Measurements from ENCODE around the gene SRSF9. TPM values are rescaled to one million over a fixed set of nuclear protein-coding genes. Genes with fewer than 3 reads are reported as not detected.

The SRSF9 gene
- polyA plus RNA-seq, 1 donor from 2014 or later = 289 TPM

DNA sequence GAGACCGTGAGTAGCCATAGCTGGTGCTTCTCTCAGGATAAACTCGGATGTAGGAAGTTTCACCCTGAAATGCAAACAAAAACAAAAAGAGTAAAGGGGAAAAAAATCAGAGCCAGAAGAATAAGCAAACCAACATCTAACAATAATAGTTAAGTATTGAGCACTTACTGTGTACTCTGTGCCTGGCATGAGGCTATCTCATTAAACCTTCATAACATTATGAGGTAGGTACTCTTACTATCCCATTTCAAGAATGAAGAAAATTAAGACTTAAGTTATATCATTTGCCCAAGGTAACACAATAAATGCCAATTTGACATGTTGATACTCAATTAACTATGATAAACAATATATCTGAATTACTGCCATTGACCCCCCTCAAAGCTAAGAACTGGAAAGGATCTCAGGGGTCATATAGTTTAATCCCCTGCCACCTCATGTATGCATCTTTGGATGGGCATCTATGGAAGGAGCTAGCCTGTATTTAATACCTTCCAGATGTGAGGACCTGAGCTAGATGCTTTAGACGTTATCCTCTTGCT is 7.4 kb downstream of the SRSF9 start:
- Histone ChIP-seq H3F3A (ENCODE audit: insufficient read depth, low read length, poor library complexity, severe bottlenecking) (no peaks in the 10 kb centered on the region), H3K4me3 (ENCODE audit: low read length) (no peak overlapping the region), H2AFZ (ENCODE audit: low read depth, low read length) (no peak overlapping the region), H3K79me2 (replicated peaks; ENCODE audit: insufficient read depth, low read length) (peaks cover 29% of the 10 kb centered on the region), H3K36me3 (ENCODE audit: insufficient read depth, low read length) (peaks cover 25% of the 10 kb centered on the region), H3K27ac (ENCODE audit: low read length) (no peak overlapping the region), H3K9me2 (ENCODE audit: insufficient read depth, low read length) (no peaks in the 10 kb centered on the region), H3K9ac (ENCODE audit: low read length) (no peak overlapping the region), H3K9me3 (ENCODE audit: low read length) (no peaks in the 10 kb centered on the region), H4K20me1 (ENCODE audit: insufficient read depth) (peaks cover 5% of the 10 kb centered on the region), H3K27me3 (ENCODE audit: insufficient read depth, low read depth, low read length) (no peaks in the 10 kb centered on the region), H3K4me2 (ENCODE audit: low read length) (no peak overlapping the region)
- TF ChIP-seq TAF1 (IDR thresholded peaks at IDR 0.05; ENCODE audit: low read depth) (no peak), EZH2 (IDR thresholded peaks at IDR 0.05; ENCODE audit: borderline replicate concordance, insufficient read depth, low read length, poor library complexity, severe bottlenecking) (no peak), POLR2AphosphoS5 (IDR thresholded peaks at IDR 0.05) (no peak)

DNA sequence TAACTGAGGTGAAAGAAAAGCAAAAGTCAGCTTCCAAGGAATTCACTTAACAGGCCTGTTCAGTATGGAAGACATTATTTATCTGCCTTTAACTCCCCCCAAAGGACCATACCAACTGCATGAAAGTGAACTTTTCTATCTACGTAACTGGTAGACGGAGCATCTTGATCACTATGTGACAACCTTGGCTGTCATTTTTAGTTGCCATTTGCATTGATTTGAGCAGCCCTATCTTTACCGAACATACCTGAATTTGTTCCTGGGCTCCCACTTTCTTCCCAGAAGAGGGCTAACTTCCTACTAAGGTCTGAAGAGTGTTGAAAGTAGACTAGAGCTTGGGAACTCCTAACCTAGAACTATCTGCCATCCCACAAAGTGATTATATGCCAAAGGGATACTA is 9.4 kb downstream of the SRSF9 start:
- Histone ChIP-seq H3K9me2 (ENCODE audit: insufficient read depth, low read length) (no peaks in the 10 kb centered on the region), H3K9ac (ENCODE audit: low read length) (no peak overlapping the region), H3K36me3 (ENCODE audit: insufficient read depth, low read length) (peaks cover 19% of the 10 kb centered on the region), H2AFZ (ENCODE audit: low read depth, low read length) (no peak overlapping the region), H3K27ac (ENCODE audit: low read length) (no peak overlapping the region), H3K79me2 (replicated peaks; ENCODE audit: insufficient read depth, low read length) (peaks cover 9% of the 10 kb centered on the region), H3K27me3 (ENCODE audit: insufficient read depth, low read depth, low read length) (no peaks in the 10 kb centered on the region), H3K4me3 (ENCODE audit: low read length) (no peak overlapping the region), H3K4me2 (ENCODE audit: low read length) (no peak overlapping the region), H3F3A (ENCODE audit: insufficient read depth, low read length, poor library complexity, severe bottlenecking) (no peaks in the 10 kb centered on the region), H3K9me3 (ENCODE audit: low read length) (no peaks in the 10 kb centered on the region), H4K20me1 (ENCODE audit: insufficient read depth) (no peaks in the 10 kb centered on the region)
- TF ChIP-seq POLR2AphosphoS5 (IDR thresholded peaks at IDR 0.05) (no peak), SMC3 (conservative IDR thresholded peaks at IDR 0.05; ENCODE audit: poor library complexity) (no peak), RAD21 (conservative IDR thresholded peaks at IDR 0.05) (no peak), MXI1 (conservative IDR thresholded peaks at IDR 0.05; ENCODE audit: poor library complexity, severe bottlenecking) (no peak), EP300 (conservative IDR thresholded peaks at IDR 0.05; ENCODE audit: poor library complexity, severe bottlenecking) (no peak), EZH2 (IDR thresholded peaks at IDR 0.05; ENCODE audit: borderline replicate concordance, insufficient read depth, low read length, poor library complexity, severe bottlenecking) (no peak), TAF1 (IDR thresholded peaks at IDR 0.05; ENCODE audit: low read depth) (no peak), CTCF (IDR thresholded peaks at IDR 0.05; ENCODE audit: poor library complexity, severe bottlenecking) (no peak)
- TF ChIP-seq, protein P1, sequence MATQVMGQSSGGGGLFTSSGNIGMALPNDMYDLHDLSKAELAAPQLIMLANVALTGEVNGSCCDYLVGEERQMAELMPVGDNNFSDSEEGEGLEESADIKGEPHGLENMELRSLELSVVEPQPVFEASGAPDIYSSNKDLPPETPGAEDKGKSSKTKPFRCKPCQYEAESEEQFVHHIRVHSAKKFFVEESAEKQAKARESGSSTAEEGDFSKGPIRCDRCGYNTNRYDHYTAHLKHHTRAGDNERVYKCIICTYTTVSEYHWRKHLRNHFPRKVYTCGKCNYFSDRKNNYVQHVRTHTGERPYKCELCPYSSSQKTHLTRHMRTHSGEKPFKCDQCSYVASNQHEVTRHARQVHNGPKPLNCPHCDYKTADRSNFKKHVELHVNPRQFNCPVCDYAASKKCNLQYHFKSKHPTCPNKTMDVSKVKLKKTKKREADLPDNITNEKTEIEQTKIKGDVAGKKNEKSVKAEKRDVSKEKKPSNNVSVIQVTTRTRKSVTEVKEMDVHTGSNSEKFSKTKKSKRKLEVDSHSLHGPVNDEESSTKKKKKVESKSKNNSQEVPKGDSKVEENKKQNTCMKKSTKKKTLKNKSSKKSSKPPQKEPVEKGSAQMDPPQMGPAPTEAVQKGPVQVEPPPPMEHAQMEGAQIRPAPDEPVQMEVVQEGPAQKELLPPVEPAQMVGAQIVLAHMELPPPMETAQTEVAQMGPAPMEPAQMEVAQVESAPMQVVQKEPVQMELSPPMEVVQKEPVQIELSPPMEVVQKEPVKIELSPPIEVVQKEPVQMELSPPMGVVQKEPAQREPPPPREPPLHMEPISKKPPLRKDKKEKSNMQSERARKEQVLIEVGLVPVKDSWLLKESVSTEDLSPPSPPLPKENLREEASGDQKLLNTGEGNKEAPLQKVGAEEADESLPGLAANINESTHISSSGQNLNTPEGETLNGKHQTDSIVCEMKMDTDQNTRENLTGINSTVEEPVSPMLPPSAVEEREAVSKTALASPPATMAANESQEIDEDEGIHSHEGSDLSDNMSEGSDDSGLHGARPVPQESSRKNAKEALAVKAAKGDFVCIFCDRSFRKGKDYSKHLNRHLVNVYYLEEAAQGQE (IDR thresholded peaks at IDR 0.05; ENCODE audit: borderline replicate concordance) = no peak
